A673 (cell line): ENCODE results near the gene MAML2. TPM values are rescaled to one million over a fixed set of nuclear protein-coding genes. Genes with fewer than 3 reads are reported as not detected.

Source experiments
- BruUV-seq: library from RNA; stranded (reverse); fragments of 400-500 nt; replicated peaks from 2 replicates; lab custom pipeline; 2021; lab: Mats Ljungman, UMichigan
- CTCF ChIA-PET: fragments of 300-600 bp; sonication (Branson Sonifier 250); formaldehyde crosslinking; loops from one replicate; lab custom pipeline; 2022; ENCODE audit warnings: antibody characterized with exemption; lab: Charles Lee
- POLR2A ChIA-PET: fragments of 300-600 bp; sonication (Branson Sonifier 250); formaldehyde crosslinking; loops from one replicate; lab custom pipeline; 2022; ENCODE audit warnings: antibody characterized with exemption; ENCODE audit not compliant: low non-redundant PET; lab: Charles Lee
- DNase-seq: peaks from one replicate; pipeline ENCODE4 v3.0.0-alpha.2; 2015; ENCODE audit warnings: low spot score
- H3K27ac ChIP-seq: fragments of 200-600 bp; sonication (generic); 2 replicates; pipeline ENCODE4 v1.5.1; 2016; ENCODE audit warnings: mixed run types, low read depth, mild to moderate bottlenecking, mixed read lengths, antibody characterized with exemption, low read length; ENCODE audit not compliant: poor library complexity, severe bottlenecking
- H3K27me3 ChIP-seq: fragments of 200-600 bp; sonication (generic); replicated peaks from 2 replicates; pipeline ENCODE4 v1.6.1; 2017; ENCODE audit warnings: mixed run types, low read depth, mild to moderate bottlenecking, mixed read lengths, antibody characterized with exemption, low read length; ENCODE audit not compliant: insufficient read depth, poor library complexity
- H3K36me3 ChIP-seq: fragments of 200-600 bp; sonication (generic); 2 replicates; pipeline ENCODE4 v1.6.1; 2016; ENCODE audit warnings: mixed run types, mild to moderate bottlenecking, mixed read lengths, antibody characterized with exemption, low read length; ENCODE audit not compliant: insufficient read depth, poor library complexity, severe bottlenecking
- H3K4me1 ChIP-seq: fragments of 200-600 bp; sonication (generic); 2 replicates; pipeline ENCODE4 v1.6.1; 2017; ENCODE audit warnings: mixed run types, mild to moderate bottlenecking, mixed read lengths, antibody characterized with exemption, low read length; ENCODE audit not compliant: insufficient read depth, poor library complexity, severe bottlenecking
- H3K4me3 ChIP-seq: fragments of 200-600 bp; sonication (generic); 2 replicates; pipeline ENCODE4 v1.5.1; 2016; ENCODE audit warnings: low read depth, mixed run types, mild to moderate bottlenecking, mixed read lengths, low read length; ENCODE audit not compliant: poor library complexity, severe bottlenecking
- H3K9me3 ChIP-seq: fragments of 200-600 bp; sonication (generic); 2 replicates; pipeline ENCODE4 v1.6.1; 2016; ENCODE audit warnings: mixed run types, low read depth, mild to moderate bottlenecking, mixed read lengths, antibody characterized with exemption, low read length; ENCODE audit not compliant: poor library complexity, severe bottlenecking
- CTCF ChIP-seq: fragments of 300-800, 200-600 bp; sonication (generic); conservative IDR thresholded peaks from 2 replicates; pipeline ENCODE4 v1.5.1; 2017; ENCODE audit warnings: low read depth, mild to moderate bottlenecking, antibody characterized with exemption, low read length, moderate library complexity, mixed read lengths
- EZH2 ChIP-seq: fragments of 200-600 bp; sonication (generic); IDR thresholded peaks from 2 replicates; pipeline ENCODE4 v1.6.1; 2017; ENCODE audit warnings: borderline replicate concordance, low read depth, mild to moderate bottlenecking, mixed read lengths, antibody characterized with exemption, low read length; ENCODE audit not compliant: poor library complexity, severe bottlenecking
- intact Hi-C: fragments of 100-400 bp; cut with micrococcal nuclease; formaldehyde crosslinking; loops from one replicate; pipeline ENCODE4 v1.10.0; 2022; ENCODE audit not compliant: unreplicated experiment
- total RNA-seq: library from RNA; stranded (reverse); gene quantifications from 2 replicates; pipeline ENCODE4 v1.2.3, GENCODE V29; 2021

The MAML2 gene
- total RNA-seq, 1 experiment from 2014 or later = 6.4 TPM

GRCh38 chr11:96172604-96173003 is 170.4 kb downstream of the MAML2 start:
- ChIA-PET CTCF (no interaction called here), POLR2A (no interaction called here)
- no peak overlapping the region for H3K4me3 ChIP-seq
- H3K4me1 ChIP-seq = peaks cover 26% of the 10 kb centered on the region
- no TSS peak for BruUV-seq
- H3K9me3 ChIP-seq = no peaks in the 10 kb centered on the region
- H3K27ac ChIP-seq = no peak overlapping the region
- TF ChIP-seq CTCF (no peak), EZH2 (no peak)
- no peaks in the 10 kb centered on the region for H3K36me3 ChIP-seq
- H3K27me3 ChIP-seq = no peaks in the 10 kb centered on the region
- DNase-seq = no peak
- intact Hi-C loops = no loop called here

GRCh38 chr11:96169250-96169649 is 173.7 kb downstream of the MAML2 start:
- H3K27me3 ChIP-seq = no peaks in the 10 kb centered on the region
- peaks cover 60% of the 10 kb centered on the region for H3K4me1 ChIP-seq
- no peaks in the 10 kb centered on the region for H3K36me3 ChIP-seq
- intact Hi-C loops = loop anchor here (5.0 to 10.0 kb wide), 2 partner anchors 38 to 374 kb away; partner anchors contain the start of gene CEP57
- no peak for DNase-seq
- POLR2A ChIA-PET = interaction anchor here (0.7 kb wide), 1 partner anchor 27 kb away, joined by 11 read pairs; no protein-coding TSS in a partner anchor
- no TSS peak for BruUV-seq
- CTCF ChIA-PET = interaction anchor here (0.6 kb wide), 1 partner anchor 319 kb away, joined by 4 read pairs; no protein-coding TSS in a partner anchor
- H3K27ac ChIP-seq = peak overlapping the region; percentile 71
- no peak for TF ChIP-seq EZH2
- TF ChIP-seq CTCF = no peak
- H3K4me3 ChIP-seq = no peak overlapping the region
- H3K9me3 ChIP-seq = no peaks in the 10 kb centered on the region

- CTCF ChIA-PET = interaction anchor here (0.6 kb wide), 1 partner anchor 318 kb away, joined by 4 read pairs; no protein-coding TSS in a partner anchor
- peak; percentile 94 for DNase-seq
- Histone ChIP-seq H3K4me1 (peaks cover 66% of the 10 kb centered on the region), H3K36me3 (no peaks in the 10 kb centered on the region), H3K4me3 (no peak overlapping the region), H3K27me3 (no peaks in the 10 kb centered on the region), H3K9me3 (no peaks in the 10 kb centered on the region), H3K27ac (peak overlapping the region; percentile 71)
- TF ChIP-seq EZH2 (no peak), CTCF (no peak)
- intact Hi-C loops = loop anchor here (5.0 to 10.0 kb wide), 2 partner anchors 39 to 374 kb away; partner anchors contain the start of gene CEP57
- POLR2A ChIA-PET = interaction anchor here (0.7 kb wide), 1 partner anchor 27 kb away, joined by 11 read pairs; no protein-coding TSS in a partner anchor
- no TSS peak for BruUV-seq
Observed at GRCh38 chr11:96168623-96169022, 174.4 kb downstream of the MAML2 start.
